ENCODE measurements around the gene NCAPH2.
A peak's percentile ranks its signal among the peaks of the same experiment; 100 is the strongest.

Gene NCAPH2

GRCh38 chr22:50535113-50535512 lies 27.1 kb downstream of the NCAPH2 start:
- H3K4me3 ChIP-seq (ENCODE audit: low read depth, low read length): peak overlapping the region; percentile 46
- TF ChIP-seq CTCF (IDR thresholded peaks at IDR 0.05; ENCODE audit: insufficient read depth, low read depth, low read length, missing control alignments): no peak
- peak; percentile 63 for DNase-seq (ENCODE audit: low read depth)

- TF ChIP-seq CTCF (IDR thresholded peaks at IDR 0.05; ENCODE audit: insufficient read depth, low read depth, low read length, missing control alignments): no peak
- no peak for DNase-seq (ENCODE audit: low read depth)
- H3K4me3 ChIP-seq (ENCODE audit: low read depth, low read length): no peak overlapping the region
Observed at GRCh38 chr22:50536226-50536625, 28.2 kb downstream of the NCAPH2 start.

- no peak for TF ChIP-seq CTCF (IDR thresholded peaks at IDR 0.05; ENCODE audit: insufficient read depth, low read depth, low read length, missing control alignments)
- H3K4me3 ChIP-seq (ENCODE audit: low read depth, low read length): no peak overlapping the region
- no peak for DNase-seq (ENCODE audit: low read depth)
Observed at GRCh38 chr22:50537765-50538164, 29.7 kb downstream of the NCAPH2 start.

- TF ChIP-seq CTCF (IDR thresholded peaks at IDR 0.05; ENCODE audit: insufficient read depth, low read depth, low read length, missing control alignments): no peak
- peak; percentile 45 for DNase-seq (ENCODE audit: low read depth)
- peak overlapping the region; percentile 60 for H3K4me3 ChIP-seq (ENCODE audit: low read depth, low read length)
Observed at GRCh38 chr22:50540381-50540780, 32.4 kb downstream of the NCAPH2 start.

- peak overlapping the region; percentile 60 for H3K4me3 ChIP-seq (ENCODE audit: low read depth, low read length)
- peak; percentile 89 for DNase-seq (ENCODE audit: low read depth)
Observed at GRCh38 chr22:50541667-50542026, 33.6 kb downstream of the NCAPH2 start.

GRCh38 chr22:50542416-50542927 lies 34.4 kb downstream of the NCAPH2 start:
- TF ChIP-seq CTCF (IDR thresholded peaks at IDR 0.05; ENCODE audit: insufficient read depth, low read depth, low read length, missing control alignments): peak; percentile 7
- peak; percentile 95 for DNase-seq (ENCODE audit: low read depth)
- H3K4me3 ChIP-seq (ENCODE audit: low read depth, low read length): peak overlapping the region; percentile 60

- TF ChIP-seq CTCF (IDR thresholded peaks at IDR 0.05; ENCODE audit: insufficient read depth, low read depth, low read length, missing control alignments): peak; percentile 59
- peak; percentile 83 for DNase-seq (ENCODE audit: low read depth)
- no peak overlapping the region for H3K4me3 ChIP-seq (ENCODE audit: low read depth, low read length)
Observed at GRCh38 chr22:50544078-50544745, 36.2 kb downstream of the NCAPH2 start.

All from GM12865 (cell line).